ENCODE results near the gene AHR.

DNA sequence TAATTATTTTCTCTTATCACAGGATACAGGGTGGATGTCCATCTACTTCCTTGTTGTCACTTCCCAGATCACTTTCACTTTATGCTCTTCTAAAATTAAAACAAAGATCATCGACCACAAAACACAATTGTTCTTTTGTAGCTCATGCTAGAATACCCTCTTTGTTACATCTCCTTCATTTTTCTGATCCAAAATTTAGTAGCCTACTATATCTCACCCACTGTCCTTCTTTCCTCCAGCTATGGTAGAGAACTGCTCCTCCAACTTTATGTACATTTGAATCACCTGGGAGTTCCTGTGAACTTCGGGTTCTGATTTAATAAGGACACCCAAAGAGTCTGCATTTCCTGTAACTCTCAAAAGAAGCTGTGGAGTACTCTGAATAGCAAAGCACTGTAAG lies 1.2 kb upstream of the AHR start:
- TF ChIP-seq, protein P1, sequence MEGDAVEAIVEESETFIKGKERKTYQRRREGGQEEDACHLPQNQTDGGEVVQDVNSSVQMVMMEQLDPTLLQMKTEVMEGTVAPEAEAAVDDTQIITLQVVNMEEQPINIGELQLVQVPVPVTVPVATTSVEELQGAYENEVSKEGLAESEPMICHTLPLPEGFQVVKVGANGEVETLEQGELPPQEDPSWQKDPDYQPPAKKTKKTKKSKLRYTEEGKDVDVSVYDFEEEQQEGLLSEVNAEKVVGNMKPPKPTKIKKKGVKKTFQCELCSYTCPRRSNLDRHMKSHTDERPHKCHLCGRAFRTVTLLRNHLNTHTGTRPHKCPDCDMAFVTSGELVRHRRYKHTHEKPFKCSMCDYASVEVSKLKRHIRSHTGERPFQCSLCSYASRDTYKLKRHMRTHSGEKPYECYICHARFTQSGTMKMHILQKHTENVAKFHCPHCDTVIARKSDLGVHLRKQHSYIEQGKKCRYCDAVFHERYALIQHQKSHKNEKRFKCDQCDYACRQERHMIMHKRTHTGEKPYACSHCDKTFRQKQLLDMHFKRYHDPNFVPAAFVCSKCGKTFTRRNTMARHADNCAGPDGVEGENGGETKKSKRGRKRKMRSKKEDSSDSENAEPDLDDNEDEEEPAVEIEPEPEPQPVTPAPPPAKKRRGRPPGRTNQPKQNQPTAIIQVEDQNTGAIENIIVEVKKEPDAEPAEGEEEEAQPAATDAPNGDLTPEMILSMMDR (optimal IDR thresholded peaks at IDR 0.05 in 1 of 3, IDR thresholded peaks at IDR 0.05 in 1 of 3, conservative IDR thresholded peaks at IDR 0.05 in 1 of 3; ENCODE audit: extremely low read depth in 1 of 3, insufficient read depth in 2 of 3, low read length in 3 of 3), result no peak
- no peak for TF ChIP-seq EZH2 (IDR thresholded peaks at IDR 0.05; ENCODE audit: low read length)
